Activated CD8-positive, alpha-beta memory T cell treated with anti-CD3 and anti-CD28 coated beads, Interleukin-2, amount 10 ng/mL, durations not matched to agents 7 days and 5 days (primary cell): ENCODE measurements around the gene LPCAT4. TPM values are rescaled to one million over a fixed set of nuclear protein-coding genes. Genes with fewer than 3 reads are reported as not detected.
"Not testable (repeated sequence)": the region's sequence is repeated elsewhere in the genome, so short reads cannot be mapped to it uniquely, and the experiment has no call there.

Experiments
- ATAC-seq: fragments of 150-1000 bp; cut with Tn5 transposase; one replicate; pipeline ENCODE4 v1.10.0; 2021; ENCODE audit warnings: moderate library complexity
- CTCF ChIA-PET: fragments of 350-600 bp; sonication (Branson Sonifier 250); formaldehyde crosslinking; loops from one replicate; lab custom pipeline; 2021; ENCODE audit warnings: antibody characterized with exemption; lab: Charles Lee
- DNase-seq: peaks from one replicate; pipeline ENCODE4 v3.0.0-alpha.2; 2020
- H3K27ac Mint-ChIP-seq: one replicate; pipeline ENCODE4 v1.8.0; 2021; ENCODE audit warnings: mild to moderate bottlenecking, mixed read lengths
- H3K27me3 Mint-ChIP-seq: one replicate; pipeline ENCODE4 v1.8.0; 2021; ENCODE audit warnings: mixed read lengths
- H3K36me3 Mint-ChIP-seq: one replicate; pipeline ENCODE4 v1.8.0; 2021; ENCODE audit warnings: mild to moderate bottlenecking, mixed read lengths
- H3K4me1 Mint-ChIP-seq: one replicate; pipeline ENCODE4 v1.8.0; 2021; ENCODE audit warnings: mixed read lengths
- H3K4me3 Mint-ChIP-seq: one replicate; pipeline ENCODE4 v1.8.0; 2021; ENCODE audit warnings: mild to moderate bottlenecking, moderate library complexity, mixed read lengths
- H3K9me3 Mint-ChIP-seq: one replicate; pipeline ENCODE4 v1.8.0; 2022; ENCODE audit warnings: low read depth, mixed read lengths
- total RNA-seq, 2 experiments: library from RNA; stranded (reverse); gene quantifications; one replicate each; pipeline ENCODE4 v1.2.3, GENCODE V29; 2021

LPCAT4 gene, protein sequence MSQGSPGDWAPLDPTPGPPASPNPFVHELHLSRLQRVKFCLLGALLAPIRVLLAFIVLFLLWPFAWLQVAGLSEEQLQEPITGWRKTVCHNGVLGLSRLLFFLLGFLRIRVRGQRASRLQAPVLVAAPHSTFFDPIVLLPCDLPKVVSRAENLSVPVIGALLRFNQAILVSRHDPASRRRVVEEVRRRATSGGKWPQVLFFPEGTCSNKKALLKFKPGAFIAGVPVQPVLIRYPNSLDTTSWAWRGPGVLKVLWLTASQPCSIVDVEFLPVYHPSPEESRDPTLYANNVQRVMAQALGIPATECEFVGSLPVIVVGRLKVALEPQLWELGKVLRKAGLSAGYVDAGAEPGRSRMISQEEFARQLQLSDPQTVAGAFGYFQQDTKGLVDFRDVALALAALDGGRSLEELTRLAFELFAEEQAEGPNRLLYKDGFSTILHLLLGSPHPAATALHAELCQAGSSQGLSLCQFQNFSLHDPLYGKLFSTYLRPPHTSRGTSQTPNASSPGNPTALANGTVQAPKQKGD
- 100 to 1,000 TPM; 126 to 128 TPM for total RNA-seq

- peak within 1 kb of the TSS; percentile 97 for H3K27ac Mint-ChIP-seq
- ATAC-seq = peak; percentile 87
These were observed at the start of gene LPCAT4 for GRCh38 chr15:34367101-34368081. Gene LPCAT4 (minus strand): TSS chr15:34367196. CDS start chr15:34367100, 96 bp downstream.

GRCh38 chr15:34409511-34409910 lies 42.5 kb upstream of the LPCAT4 start:
- DNase-seq, H3K4me1 Mint-ChIP-seq, CTCF ChIA-PET, ATAC-seq, H3K27me3 Mint-ChIP-seq, H3K27ac Mint-ChIP-seq, H3K36me3 Mint-ChIP-seq, H3K9me3 Mint-ChIP-seq, H3K4me3 Mint-ChIP-seq: not testable (repeated sequence)

More at GRCh38 chr15:34367101-34368081, at the start of gene LPCAT4:
- peaks cover 22% of the 10 kb centered on the region for H3K36me3 Mint-ChIP-seq
- H3K9me3 Mint-ChIP-seq = no peaks in the 10 kb centered on the region
- peak; percentile 95 for DNase-seq
- peaks cover 41% of the 10 kb centered on the region for H3K4me1 Mint-ChIP-seq
- H3K27me3 Mint-ChIP-seq = no peaks in the 10 kb centered on the region
- CTCF ChIA-PET = interaction anchor here (0.7 to 4.1 kb wide), 29 partner anchors 9 to 305 kb away, joined by 3 to 55 read pairs (median 6); partner anchors contain the start of genes EMC4, EMC7, GOLGA8A and GOLGA8B
- peak within 1 kb of the TSS; percentile 96 for H3K4me3 Mint-ChIP-seq

DNA sequence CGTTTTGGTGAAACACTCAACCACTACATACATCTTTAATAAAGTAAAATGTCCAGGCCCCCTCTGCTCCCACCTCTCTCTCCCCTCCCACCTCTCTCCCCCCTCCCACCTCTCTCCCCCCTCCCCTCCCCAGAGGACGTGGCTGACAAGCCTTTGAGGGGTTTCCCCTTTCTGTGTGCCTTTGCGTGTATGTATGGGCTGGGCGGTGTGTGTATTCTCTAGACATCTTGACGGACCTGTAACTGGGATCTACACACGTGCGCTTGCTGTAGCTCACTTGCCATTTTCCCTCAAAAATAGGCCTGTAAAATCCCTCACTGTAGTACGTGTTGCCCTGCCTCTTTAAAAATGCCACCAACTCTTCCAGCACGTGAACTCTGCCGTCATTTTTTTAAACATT lies 42.0 kb upstream of the LPCAT4 start:
- H3K4me3 Mint-ChIP-seq, H3K27ac Mint-ChIP-seq, H3K27me3 Mint-ChIP-seq, H3K9me3 Mint-ChIP-seq, CTCF ChIA-PET, H3K36me3 Mint-ChIP-seq, DNase-seq, ATAC-seq, H3K4me1 Mint-ChIP-seq: not testable (repeated sequence)

GRCh38 chr15:34403899-34404298 lies 36.9 kb upstream of the LPCAT4 start:
- DNase-seq, CTCF ChIA-PET, H3K27me3 Mint-ChIP-seq, H3K9me3 Mint-ChIP-seq, H3K4me3 Mint-ChIP-seq, H3K36me3 Mint-ChIP-seq, H3K4me1 Mint-ChIP-seq, H3K27ac Mint-ChIP-seq: not testable (repeated sequence)
- peak; percentile 81 for ATAC-seq

DNA sequence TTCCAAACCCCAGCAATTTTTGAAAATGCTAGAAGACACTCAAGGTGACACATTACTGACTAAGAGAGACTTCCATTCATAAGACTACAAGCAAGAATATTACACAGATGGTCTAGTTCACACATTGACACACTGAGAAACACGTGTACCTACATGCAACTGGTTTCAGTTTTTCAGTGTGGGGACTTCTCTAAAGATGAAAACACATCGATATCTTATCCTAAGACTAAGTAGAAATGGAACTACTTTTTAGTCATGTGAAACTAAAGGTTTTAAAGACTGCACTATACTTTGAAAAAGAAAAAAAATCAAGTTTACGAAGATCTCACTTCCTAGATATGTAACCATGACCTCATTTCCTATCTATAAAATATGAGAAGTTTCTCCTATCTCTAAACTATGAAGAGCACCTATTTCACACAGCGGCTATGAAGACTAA lies 36.2 kb upstream of the LPCAT4 start:
- H3K4me3 Mint-ChIP-seq, H3K36me3 Mint-ChIP-seq, DNase-seq, H3K27ac Mint-ChIP-seq, H3K9me3 Mint-ChIP-seq, H3K4me1 Mint-ChIP-seq, H3K27me3 Mint-ChIP-seq, CTCF ChIA-PET: not testable (repeated sequence)
- ATAC-seq = peak; percentile 50

DNA sequence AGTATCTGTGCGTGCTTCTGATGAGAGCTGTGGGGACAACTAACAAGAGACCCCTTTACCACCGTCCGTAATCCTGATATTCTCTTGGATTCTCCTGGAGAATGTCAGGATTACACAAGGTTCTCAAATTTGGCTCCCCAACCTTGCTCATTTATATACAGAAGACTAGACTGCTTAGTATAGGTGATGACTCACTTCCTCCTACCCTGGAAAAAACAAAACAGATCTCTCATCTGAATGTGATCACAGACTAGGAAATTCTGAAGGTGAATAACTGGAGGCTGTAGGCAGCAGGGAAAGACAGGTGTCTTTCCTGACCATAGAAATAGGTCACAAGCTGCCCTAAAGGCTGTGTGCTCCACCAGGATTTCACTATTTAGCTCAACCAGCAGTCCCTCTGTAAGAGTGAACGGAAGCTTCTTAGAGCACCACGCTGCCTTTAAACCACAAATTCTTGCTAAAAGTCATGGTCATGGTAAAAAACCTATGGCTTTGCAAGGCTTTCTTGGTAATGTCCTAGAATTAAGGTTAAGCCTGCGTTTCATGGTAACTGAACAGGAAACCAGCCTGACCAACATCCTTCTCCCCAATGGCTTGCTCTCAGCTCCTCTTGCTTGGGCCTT lies 30.8 kb upstream of the LPCAT4 start:
- H3K9me3 Mint-ChIP-seq, H3K27ac Mint-ChIP-seq, H3K27me3 Mint-ChIP-seq, H3K36me3 Mint-ChIP-seq, CTCF ChIA-PET, H3K4me3 Mint-ChIP-seq, H3K4me1 Mint-ChIP-seq: not testable (repeated sequence)
- ATAC-seq = peak; percentile 93
- DNase-seq = peak; percentile 50

- ATAC-seq, H3K4me3 Mint-ChIP-seq, H3K9me3 Mint-ChIP-seq, H3K36me3 Mint-ChIP-seq, H3K4me1 Mint-ChIP-seq, H3K27me3 Mint-ChIP-seq, DNase-seq, CTCF ChIA-PET, H3K27ac Mint-ChIP-seq: not testable (repeated sequence)
These were observed 26.0 kb upstream of the LPCAT4 start for GRCh38 chr15:34392981-34393380.

DNA sequence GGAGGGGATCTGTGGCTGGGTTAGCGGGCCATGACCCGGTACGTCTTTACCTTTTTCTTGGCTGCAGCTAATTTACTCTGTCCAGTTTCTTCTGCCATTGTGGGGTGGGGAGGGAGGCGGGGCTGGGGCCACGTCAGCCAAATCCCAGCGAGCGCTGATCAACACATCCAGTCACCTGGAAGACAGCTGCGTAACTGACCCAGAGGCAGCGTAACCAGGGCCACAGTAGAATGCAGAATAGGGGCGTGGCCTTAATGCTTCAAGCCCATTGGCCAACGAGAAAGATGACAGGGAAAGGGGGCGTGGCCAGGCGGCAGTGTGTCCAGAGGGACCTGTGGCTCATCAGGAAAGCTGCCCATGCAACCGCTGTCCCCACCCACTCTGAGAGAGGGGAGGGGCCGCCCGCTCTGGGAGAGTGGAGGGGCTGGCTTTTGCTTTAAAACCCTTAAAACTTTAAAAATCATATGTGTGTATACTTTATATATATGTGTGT lies 22.6 kb upstream of the LPCAT4 start:
- CTCF ChIA-PET, H3K27ac Mint-ChIP-seq, ATAC-seq, H3K27me3 Mint-ChIP-seq, DNase-seq, H3K4me1 Mint-ChIP-seq, H3K36me3 Mint-ChIP-seq, H3K4me3 Mint-ChIP-seq, H3K9me3 Mint-ChIP-seq: not testable (repeated sequence)

DNA sequence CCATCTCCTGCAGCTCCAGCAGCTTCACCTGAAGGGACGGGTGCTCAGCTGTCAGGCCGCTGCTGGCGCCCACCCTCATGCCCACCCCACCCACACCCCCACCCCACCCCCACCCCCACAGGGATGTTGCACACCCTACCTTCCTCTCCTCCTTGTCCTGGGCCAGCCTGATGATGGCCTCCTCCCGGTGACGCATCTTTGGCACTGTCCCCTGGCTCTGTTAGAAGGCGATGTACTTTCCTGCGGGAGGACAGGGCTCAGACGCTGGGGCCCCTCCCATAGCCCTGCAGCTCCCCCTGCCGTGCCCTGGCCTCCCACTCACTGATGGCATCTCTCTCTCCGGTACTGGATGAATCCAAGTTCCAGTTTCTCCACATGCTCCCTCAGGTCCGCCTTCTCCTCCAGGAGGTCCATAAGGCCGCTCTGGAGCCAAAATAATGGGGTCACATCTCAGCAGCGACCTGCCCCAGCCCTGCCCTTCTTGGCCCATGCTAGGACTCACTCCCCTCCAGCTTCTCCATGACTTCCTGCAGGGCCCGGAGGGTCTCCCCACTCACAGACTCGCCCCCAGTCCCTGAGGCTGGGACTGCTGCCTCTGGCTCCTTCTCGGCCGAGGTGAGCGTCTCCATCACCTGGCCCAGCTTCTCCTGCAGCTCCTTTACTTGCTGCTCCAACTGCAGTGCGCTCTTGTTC lies 15.0 kb upstream of the LPCAT4 start:
- H3K36me3 Mint-ChIP-seq, H3K4me3 Mint-ChIP-seq, CTCF ChIA-PET, H3K9me3 Mint-ChIP-seq, H3K27ac Mint-ChIP-seq, ATAC-seq, H3K27me3 Mint-ChIP-seq, DNase-seq, H3K4me1 Mint-ChIP-seq: not testable (repeated sequence)

GRCh38 chr15:34380491-34380890 lies 13.5 kb upstream of the LPCAT4 start:
- ATAC-seq, H3K36me3 Mint-ChIP-seq, H3K27me3 Mint-ChIP-seq, H3K4me3 Mint-ChIP-seq, CTCF ChIA-PET, H3K27ac Mint-ChIP-seq, H3K4me1 Mint-ChIP-seq, DNase-seq, H3K9me3 Mint-ChIP-seq: not testable (repeated sequence)

GRCh38 chr15:34376856-34377255 lies 9.9 kb upstream of the LPCAT4 start:
- ATAC-seq = no peak

DNA sequence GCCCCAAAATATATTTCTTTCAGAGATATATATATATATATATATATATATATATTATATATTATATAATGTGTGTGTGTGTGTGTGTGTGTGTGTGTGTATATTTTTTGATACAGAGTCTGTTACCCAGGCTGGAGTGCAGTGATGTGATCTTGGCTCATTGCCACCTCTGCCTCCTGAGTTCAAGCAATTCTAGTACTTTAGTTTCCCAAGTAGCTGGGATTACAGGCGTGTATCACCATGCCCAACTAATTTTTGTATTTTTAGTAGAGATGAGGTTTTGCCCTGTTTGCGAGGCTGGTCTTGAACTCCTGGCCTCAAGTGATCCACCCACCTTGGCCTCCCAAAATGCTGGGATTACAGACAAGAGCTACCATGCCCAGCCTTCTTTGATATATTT lies 8.5 kb upstream of the LPCAT4 start:
- not testable (repeated sequence) for DNase-seq, H3K4me1 Mint-ChIP-seq, H3K36me3 Mint-ChIP-seq, H3K4me3 Mint-ChIP-seq, H3K9me3 Mint-ChIP-seq, H3K27me3 Mint-ChIP-seq, ATAC-seq, H3K27ac Mint-ChIP-seq
- CTCF ChIA-PET = interaction anchor here (1.2 kb wide), 1 partner anchor 33 kb away, joined by 6 read pairs; the partner anchor contains the start of genes NOP10 and NUTM1

More at GRCh38 chr15:34376856-34377255, 9.9 kb upstream of the LPCAT4 start:
- Mint-ChIP-seq H3K9me3 (no peaks in the 10 kb centered on the region), H3K4me3 (no peak overlapping the region), H3K4me1 (no peaks in the 10 kb centered on the region), H3K36me3 (peaks cover 5% of the 10 kb centered on the region), H3K27ac (no peak overlapping the region), H3K27me3 (no peaks in the 10 kb centered on the region)
- DNase-seq = no peak
- CTCF ChIA-PET = interaction anchor here (0.9 kb wide), 1 partner anchor 9 kb away, joined by 4 read pairs; the partner anchor contains the start of gene LPCAT4
